DMS53 treated with DMSO at 0.1 percent for 48 hours (cell line): ENCODE results near the gene DYNLT2.
A peak's percentile ranks its signal among the peaks of the same experiment; 100 is the strongest.

Source experiments
- DNase-seq: peaks from one replicate; lab custom pipeline; 2025; ENCODE audit not compliant: unreplicated experiment; lab: John Stamatoyannopoulos, UW

The DYNLT2 gene

GRCh38 chr6:169738976-169739529 is 12.3 kb downstream of the DYNLT2 start:
- DNase-seq: no peak

DNA sequence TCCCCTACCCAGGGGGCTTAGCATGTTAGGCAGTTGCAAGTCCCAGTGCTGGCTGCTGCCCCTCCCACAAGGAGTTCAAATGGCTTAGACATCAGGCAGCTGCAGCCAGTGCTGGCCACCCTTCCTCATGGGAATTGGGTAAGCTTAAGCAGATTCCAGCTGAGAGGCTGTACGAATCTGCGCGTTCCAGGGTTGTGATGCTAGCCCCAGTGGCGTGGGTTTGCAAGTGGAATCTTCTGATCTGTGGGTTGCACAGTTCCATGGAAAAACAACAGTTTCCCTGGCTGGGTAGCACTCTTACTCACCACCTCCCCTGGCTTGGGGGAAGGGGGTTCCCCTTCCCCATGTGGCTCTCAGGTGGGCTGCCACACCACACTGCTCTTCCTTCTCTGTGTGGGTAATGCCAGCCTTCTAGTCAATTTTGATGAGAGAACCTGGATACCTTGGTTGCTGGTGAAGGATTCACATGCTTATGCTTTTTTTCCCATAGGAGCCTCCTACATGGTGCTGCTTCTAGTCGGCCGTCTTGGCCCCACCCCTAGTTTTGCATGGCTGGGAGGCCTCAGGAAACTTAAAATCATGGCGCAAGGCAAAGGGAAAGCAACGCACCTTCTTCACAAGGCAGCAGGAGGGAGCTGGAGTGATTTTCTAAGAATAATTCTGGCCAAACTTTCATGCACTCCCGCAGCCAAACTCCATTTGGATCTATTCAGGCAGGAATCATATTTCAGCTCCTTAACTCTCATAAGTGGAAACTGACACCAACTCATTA is 13.0 kb downstream of the DYNLT2 start:
- DNase-seq: no peak

GRCh38 chr6:169729961-169730360 is 21.4 kb downstream of the DYNLT2 start:
- no peak for DNase-seq

DNA sequence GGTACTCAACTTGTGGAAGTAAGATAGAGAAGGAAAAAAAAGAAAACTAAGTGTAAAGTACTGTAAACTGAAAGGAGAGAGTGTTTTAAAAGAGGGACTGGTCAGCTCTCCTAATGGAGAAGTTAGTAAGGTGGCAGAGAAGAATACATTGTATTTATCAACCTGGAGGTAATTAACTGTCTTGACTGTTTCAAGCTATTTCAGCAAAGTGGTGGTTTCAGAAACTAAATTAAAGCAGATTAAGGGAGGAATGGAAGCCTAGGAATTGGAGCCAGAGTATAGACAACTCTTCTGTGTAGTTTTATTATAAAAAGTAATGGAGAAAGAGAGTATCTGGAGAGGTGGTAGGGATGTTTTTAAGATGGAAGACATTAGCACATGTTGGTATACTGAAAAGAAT is 24.4 kb downstream of the DYNLT2 start:
- no peak for DNase-seq

DNA sequence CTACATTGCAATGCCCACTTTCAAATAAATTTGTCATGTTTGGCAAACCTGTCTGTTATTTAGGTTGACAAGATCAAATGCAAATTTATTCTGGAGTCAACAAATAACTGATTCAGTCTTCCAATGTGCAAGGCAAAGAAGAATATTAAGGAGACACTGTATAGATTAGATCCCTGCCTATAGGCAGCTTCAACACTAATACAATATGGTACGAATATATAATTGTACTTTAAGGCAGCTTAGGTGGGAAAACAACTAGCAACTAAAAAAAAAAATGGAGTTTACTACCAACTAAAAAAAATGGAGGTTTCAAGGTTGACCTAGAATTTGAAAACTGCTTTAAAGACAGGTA is 25.3 kb downstream of the DYNLT2 start:
- DNase-seq: no peak

- peak; percentile 62 for DNase-seq
These were observed 26.0 kb downstream of the DYNLT2 start for GRCh38 chr6:169725125-169726048.

DNA sequence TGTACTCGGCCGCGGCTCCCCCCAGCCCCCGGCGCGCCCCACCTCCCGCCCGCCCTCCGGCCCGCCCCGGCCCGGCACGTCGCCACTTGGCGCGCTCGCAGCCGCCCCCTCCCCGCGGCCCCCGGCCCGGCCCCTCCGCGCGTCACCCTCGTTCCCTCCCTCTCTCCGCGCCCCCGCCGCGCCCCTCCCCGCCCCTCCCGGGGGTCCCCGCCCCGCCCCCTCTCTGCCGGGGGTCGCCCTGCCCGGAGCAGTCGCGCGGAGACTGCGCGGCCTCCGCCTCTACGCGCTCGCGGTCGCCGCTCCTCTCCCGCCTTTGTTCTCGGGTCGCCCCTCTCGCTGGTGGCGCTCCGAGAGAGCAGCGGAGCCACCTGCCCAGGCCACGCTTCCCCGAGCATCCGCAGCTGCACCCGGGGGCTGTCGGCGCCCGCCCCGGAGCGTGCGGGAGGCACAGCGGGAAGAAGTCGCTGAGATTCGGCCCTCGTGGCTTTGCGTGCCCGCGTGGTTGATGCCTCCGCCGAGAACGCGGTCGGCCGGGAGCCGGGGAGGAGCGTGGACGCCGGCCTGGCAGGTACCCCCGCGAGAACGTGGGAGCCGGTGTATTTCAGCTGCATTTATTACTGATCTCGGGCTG is 26.8 kb downstream of the DYNLT2 start, which contains the start of gene PHF10:
Gene PHF10, minus strand, starts transcription at position 7 of the 631 bp plus-strand sequence. CDS start 569 bp downstream, outside the sequence.
- DNase-seq: no peak

GRCh38 chr6:169723991-169724493 is 27.3 kb downstream of the DYNLT2 start:
- DNase-seq: no peak

- DNase-seq: no peak
These were observed 28.0 kb downstream of the DYNLT2 start for GRCh38 chr6:169723200-169723909.

- no peak for DNase-seq
These were observed 28.8 kb downstream of the DYNLT2 start for GRCh38 chr6:169722362-169723199.

DNA sequence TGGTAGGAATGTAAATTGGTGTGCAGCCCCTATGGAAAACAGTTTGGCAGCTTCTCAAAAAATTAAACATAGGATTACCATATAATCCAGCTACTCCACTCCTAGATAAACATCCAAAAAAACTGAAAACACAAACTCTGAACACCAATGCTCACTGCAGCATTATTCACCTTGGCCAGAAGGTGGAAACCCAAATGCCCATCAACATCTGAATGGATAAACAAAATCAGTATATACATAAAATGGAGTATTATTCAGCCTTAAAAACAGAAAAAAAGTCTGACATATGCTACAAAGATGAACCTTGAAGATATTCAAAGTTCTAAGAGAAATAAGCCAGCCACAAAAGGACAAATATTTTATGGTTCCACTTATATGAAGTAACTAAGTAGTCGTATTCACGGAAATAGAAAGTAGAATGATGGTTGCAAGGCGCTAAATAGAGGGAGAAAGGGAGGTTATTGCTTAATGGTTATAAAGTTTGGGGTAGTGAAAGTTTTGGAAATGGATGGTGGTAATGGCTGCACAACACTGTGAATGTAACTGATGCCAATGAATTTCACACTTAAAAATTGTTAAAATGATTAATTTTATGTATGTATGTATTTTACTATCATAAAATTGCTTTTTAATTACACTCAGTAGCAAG is 31.0 kb downstream of the DYNLT2 start:
- no peak for DNase-seq

DNA sequence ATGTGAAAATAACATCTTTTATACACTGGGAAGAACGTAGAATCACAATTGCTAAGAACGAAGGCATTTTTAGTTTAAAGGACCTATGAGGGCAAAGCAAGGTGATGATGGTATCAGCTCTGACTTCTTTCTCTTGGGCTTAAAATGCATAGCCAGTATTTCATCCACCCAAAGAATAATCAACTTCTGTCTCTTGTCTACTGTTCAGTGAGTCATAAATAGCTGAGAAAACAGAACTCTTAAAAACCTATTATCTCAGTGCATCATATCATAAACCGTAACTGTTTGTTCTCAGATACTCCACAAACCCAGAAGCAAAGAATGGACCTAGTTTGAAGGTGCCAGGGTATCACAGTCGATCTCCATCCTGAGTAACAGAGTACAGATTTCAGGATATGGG is 32.3 kb downstream of the DYNLT2 start:
- DNase-seq: no peak

GRCh38 chr6:169714595-169714994 is 36.8 kb downstream of the DYNLT2 start:
- DNase-seq: no peak

- no peak for DNase-seq
These were observed 37.2 kb downstream of the DYNLT2 start for GRCh38 chr6:169714178-169714577.

GRCh38 chr6:169710009-169710408 is 41.4 kb downstream of the DYNLT2 start:
- DNase-seq: no peak

DNA sequence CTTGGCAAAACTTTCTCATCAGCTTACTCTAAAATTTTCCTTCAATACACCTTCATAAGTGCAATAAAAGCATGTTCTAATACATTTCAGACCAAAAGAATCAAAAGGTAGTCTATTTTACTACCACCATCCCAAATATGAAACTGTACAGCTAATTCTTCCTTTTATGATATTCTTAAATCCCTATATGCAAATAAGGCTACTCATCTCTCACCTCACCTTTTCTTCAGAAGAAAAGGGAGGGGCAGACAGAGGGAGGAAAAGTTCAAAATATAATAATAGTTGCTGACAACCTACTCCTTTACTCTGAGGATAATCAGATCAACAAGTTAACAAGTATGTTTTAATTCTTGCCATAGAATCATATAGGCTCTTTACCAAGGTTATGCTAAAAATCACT is 42.1 kb downstream of the DYNLT2 start:
- no peak for DNase-seq

DNA sequence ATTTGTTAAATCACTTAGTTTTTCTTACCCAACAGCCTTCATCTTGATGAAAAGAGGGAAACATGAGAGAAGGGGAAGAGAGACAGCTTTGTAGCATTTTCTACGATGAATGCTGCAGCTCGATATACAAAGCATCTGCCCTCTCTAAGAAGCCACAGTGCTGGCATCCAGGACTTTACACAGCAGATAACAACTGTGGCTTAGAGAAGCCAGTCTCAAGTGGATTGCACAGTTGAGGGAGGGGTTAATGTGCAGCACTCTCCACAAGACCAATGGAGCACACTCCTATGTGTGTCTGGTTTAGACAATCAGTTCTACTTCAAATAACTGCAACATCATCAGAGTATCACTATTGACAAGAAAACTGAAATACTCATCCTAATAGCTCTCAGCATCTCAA is 43.6 kb downstream of the DYNLT2 start:
- DNase-seq: peak; percentile 9

- DNase-seq: no peak
These were observed 48.5 kb downstream of the DYNLT2 start for GRCh38 chr6:169702840-169703246.
